Activated T-helper 2 cell treated with anti-CD3 and anti-CD28 coated beads, Interferon-gamma antibody, Interleukin-2, Interleukin-4, amounts not matched to agents 10 μg/mL and 5 μg/mL and 100 μg/mL, durations not matched to agents 14 hours and 24 hours and 36 hours (primary cell): ENCODE results near the gene CNNM3. TPM values are rescaled to one million over a fixed set of nuclear protein-coding genes. Genes with fewer than 3 reads are reported as not detected.

ENCODE experiments used
- DNase-seq: peaks from one replicate; pipeline ENCODE4 v3.0.0; 2021; ENCODE audit warnings: low spot score
- H3K27ac Mint-ChIP-seq: one replicate; pipeline ENCODE4 v1.8.0; 2021; ENCODE audit warnings: mixed read lengths
- H3K27me3 Mint-ChIP-seq: one replicate; pipeline ENCODE4 v1.8.0; 2021; ENCODE audit warnings: low read depth, mixed read lengths
- H3K36me3 Mint-ChIP-seq: one replicate; pipeline ENCODE4 v1.8.0; 2021; ENCODE audit warnings: low read depth, mixed read lengths
- H3K4me1 Mint-ChIP-seq: one replicate; pipeline ENCODE4 v1.8.0; 2021; ENCODE audit warnings: low read depth, mixed read lengths
- H3K4me3 Mint-ChIP-seq: one replicate; pipeline ENCODE4 v1.8.0; 2021; ENCODE audit warnings: low read depth, mild to moderate bottlenecking, moderate library complexity, mixed read lengths
- H3K9me3 Mint-ChIP-seq: one replicate; pipeline ENCODE4 v1.8.0; 2021; ENCODE audit warnings: mixed read lengths
- intact Hi-C: fragments of 100-400 bp; cut with micrococcal nuclease; formaldehyde crosslinking; loops from one replicate; pipeline ENCODE4 v1.15.1; 2023
- total RNA-seq: library from RNA; stranded (reverse); gene quantifications from 2 replicates; pipeline ENCODE4 v1.2.3, GENCODE V29; 2022

Gene CNNM3
- total RNA-seq, 1 donor from 2014 or later = 30.4 TPM

DNA sequence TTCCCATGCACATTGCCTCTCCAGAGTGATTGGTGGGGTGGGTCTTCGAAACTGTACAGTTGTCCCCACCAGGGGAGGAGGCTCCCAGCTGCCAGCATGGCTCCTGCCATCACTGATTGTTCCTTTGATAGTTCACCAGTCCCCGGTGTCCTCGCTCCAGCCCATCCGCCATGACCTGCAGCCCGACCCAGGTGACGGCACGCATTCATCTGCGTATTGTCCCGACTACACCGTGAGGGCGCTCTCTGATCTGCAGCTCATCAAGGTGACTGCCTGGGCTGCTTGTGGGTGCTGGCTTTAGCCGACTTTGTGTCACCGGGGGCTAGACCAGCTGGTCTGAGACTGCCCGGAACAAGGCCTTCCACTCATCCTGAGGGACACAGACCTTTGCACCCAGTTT is 12.4 kb downstream of the CNNM3 start:
- DNase-seq = no peak
- H3K27ac Mint-ChIP-seq = no peak overlapping the region
- peaks cover 63% of the 10 kb centered on the region for H3K36me3 Mint-ChIP-seq
- H3K4me3 Mint-ChIP-seq = no peak overlapping the region
- no peaks in the 10 kb centered on the region for H3K4me1 Mint-ChIP-seq
- intact Hi-C loops = no loop called here
- no peaks in the 10 kb centered on the region for H3K27me3 Mint-ChIP-seq
- H3K9me3 Mint-ChIP-seq = no peaks in the 10 kb centered on the region

DNA sequence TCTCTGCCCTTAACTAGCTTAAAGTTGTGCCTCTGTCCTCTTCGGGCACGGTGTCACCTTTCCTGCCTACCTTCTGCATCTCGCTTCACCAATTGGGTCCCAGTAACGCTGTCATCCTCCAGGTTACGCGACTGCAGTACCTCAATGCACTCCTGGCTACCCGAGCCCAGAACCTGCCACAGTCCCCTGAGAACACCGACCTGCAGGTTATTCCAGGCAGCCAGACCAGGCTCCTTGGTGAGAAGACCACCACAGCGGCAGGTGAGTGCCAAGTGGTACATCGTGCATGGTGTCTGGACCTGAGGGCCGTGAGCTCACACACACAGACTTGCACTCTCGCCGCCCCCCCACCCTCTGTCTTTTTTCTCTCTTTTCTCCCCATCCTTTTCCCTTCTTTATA is 12.8 kb downstream of the CNNM3 start:
- no peak overlapping the region for H3K4me3 Mint-ChIP-seq
- H3K27me3 Mint-ChIP-seq = no peaks in the 10 kb centered on the region
- intact Hi-C loops = no loop called here
- no peaks in the 10 kb centered on the region for H3K4me1 Mint-ChIP-seq
- peaks cover 64% of the 10 kb centered on the region for H3K36me3 Mint-ChIP-seq
- H3K27ac Mint-ChIP-seq = no peak overlapping the region
- no peak for DNase-seq
- no peaks in the 10 kb centered on the region for H3K9me3 Mint-ChIP-seq

GRCh38 chr2:96830044-96830562 is 14.0 kb downstream of the CNNM3 start:
- intact Hi-C loops = no loop called here
- H3K36me3 Mint-ChIP-seq = peaks cover 73% of the 10 kb centered on the region
- H3K9me3 Mint-ChIP-seq = no peaks in the 10 kb centered on the region
- DNase-seq = no peak
- H3K27me3 Mint-ChIP-seq = no peaks in the 10 kb centered on the region
- no peak overlapping the region for H3K4me3 Mint-ChIP-seq
- no peak overlapping the region for H3K27ac Mint-ChIP-seq
- no peaks in the 10 kb centered on the region for H3K4me1 Mint-ChIP-seq

GRCh38 chr2:96831679-96832078 is 15.6 kb downstream of the CNNM3 start:
- intact Hi-C loops = no loop called here
- Mint-ChIP-seq H3K36me3 (peaks cover 75% of the 10 kb centered on the region), H3K4me1 (no peaks in the 10 kb centered on the region), H3K4me3 (no peak overlapping the region), H3K27ac (no peak overlapping the region), H3K27me3 (no peaks in the 10 kb centered on the region), H3K9me3 (no peaks in the 10 kb centered on the region)
- DNase-seq = no peak

GRCh38 chr2:96832408-96832753 is 16.3 kb downstream of the CNNM3 start:
- Mint-ChIP-seq H3K27me3 (no peaks in the 10 kb centered on the region), H3K36me3 (peaks cover 74% of the 10 kb centered on the region), H3K4me1 (no peaks in the 10 kb centered on the region), H3K27ac (no peak overlapping the region), H3K9me3 (no peaks in the 10 kb centered on the region), H3K4me3 (no peak overlapping the region)
- intact Hi-C loops = no loop called here
- DNase-seq = no peak

GRCh38 chr2:96832754-96833507 is 16.9 kb downstream of the CNNM3 start:
- Mint-ChIP-seq H3K9me3 (no peaks in the 10 kb centered on the region), H3K36me3 (peaks cover 70% of the 10 kb centered on the region), H3K27ac (no peak overlapping the region), H3K27me3 (no peaks in the 10 kb centered on the region), H3K4me3 (no peak overlapping the region), H3K4me1 (no peaks in the 10 kb centered on the region)
- no peak for DNase-seq
- intact Hi-C loops = no loop called here

GRCh38 chr2:96835830-96836229 is 19.8 kb downstream of the CNNM3 start:
- Mint-ChIP-seq H3K27ac (no peak overlapping the region), H3K36me3 (peaks cover 61% of the 10 kb centered on the region), H3K9me3 (no peaks in the 10 kb centered on the region), H3K4me1 (peaks cover 5% of the 10 kb centered on the region), H3K4me3 (no peak overlapping the region), H3K27me3 (no peaks in the 10 kb centered on the region)
- intact Hi-C loops = no loop called here
- DNase-seq = no peak

GRCh38 chr2:96837575-96837974 is 21.5 kb downstream of the CNNM3 start:
- no peak overlapping the region for H3K4me3 Mint-ChIP-seq
- peaks cover 53% of the 10 kb centered on the region for H3K36me3 Mint-ChIP-seq
- H3K27me3 Mint-ChIP-seq = no peaks in the 10 kb centered on the region
- H3K27ac Mint-ChIP-seq = no peak overlapping the region
- no peak for DNase-seq
- no peaks in the 10 kb centered on the region for H3K9me3 Mint-ChIP-seq
- intact Hi-C loops = no loop called here
- peaks cover 5% of the 10 kb centered on the region for H3K4me1 Mint-ChIP-seq

DNA sequence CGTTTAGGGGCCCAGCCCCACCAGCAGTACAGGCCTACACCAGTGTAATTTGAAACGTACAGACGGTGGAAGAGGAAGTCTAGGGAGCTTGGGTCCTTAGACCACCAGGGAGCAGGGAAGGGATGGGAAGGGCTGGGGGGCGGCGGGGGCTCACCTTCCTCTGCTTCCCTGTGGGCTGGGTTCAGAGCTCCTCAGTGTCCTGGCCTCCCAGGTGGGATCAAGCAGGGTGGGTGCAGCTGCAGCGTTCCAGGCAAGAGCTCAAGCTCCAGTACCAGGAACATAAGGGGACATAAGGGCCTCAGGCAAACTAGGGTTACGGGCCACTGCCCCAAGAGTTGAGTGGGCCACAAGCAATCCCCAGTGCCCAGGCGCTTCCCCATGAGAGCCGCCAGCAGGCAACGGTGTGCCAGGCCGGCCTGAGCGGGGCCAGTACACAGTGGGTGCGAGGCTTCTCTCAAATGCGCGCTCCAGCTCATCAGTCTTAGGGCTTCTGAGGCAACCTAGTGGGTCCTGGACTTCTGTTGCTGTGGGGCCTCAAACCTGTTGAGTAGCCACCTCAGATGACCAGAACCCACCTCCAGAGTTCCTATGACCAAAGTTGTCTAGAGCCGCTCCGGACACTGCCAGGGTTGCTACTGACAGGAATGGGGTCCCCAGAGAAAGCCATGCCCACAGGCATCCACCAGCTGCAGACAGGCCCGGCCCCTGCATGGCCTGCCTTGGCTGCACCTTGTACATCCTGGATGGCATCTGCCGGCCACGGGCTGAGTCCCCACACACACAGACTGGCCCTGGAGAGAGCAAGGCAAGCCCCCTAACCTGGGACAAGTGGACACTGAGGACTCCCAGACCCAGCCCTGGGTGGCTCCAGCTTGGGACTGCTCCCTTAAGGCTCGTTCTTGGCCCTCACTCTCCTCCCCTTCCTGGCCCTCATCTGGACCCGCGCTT is 22.6 kb downstream of the CNNM3 start:
- Mint-ChIP-seq H3K9me3 (no peaks in the 10 kb centered on the region), H3K27ac (no peak overlapping the region), H3K4me3 (peak overlapping the region; percentile 2), H3K36me3 (peaks cover 44% of the 10 kb centered on the region), H3K4me1 (peaks cover 5% of the 10 kb centered on the region), H3K27me3 (no peaks in the 10 kb centered on the region)
- intact Hi-C loops = no loop called here
- no peak for DNase-seq

DNA sequence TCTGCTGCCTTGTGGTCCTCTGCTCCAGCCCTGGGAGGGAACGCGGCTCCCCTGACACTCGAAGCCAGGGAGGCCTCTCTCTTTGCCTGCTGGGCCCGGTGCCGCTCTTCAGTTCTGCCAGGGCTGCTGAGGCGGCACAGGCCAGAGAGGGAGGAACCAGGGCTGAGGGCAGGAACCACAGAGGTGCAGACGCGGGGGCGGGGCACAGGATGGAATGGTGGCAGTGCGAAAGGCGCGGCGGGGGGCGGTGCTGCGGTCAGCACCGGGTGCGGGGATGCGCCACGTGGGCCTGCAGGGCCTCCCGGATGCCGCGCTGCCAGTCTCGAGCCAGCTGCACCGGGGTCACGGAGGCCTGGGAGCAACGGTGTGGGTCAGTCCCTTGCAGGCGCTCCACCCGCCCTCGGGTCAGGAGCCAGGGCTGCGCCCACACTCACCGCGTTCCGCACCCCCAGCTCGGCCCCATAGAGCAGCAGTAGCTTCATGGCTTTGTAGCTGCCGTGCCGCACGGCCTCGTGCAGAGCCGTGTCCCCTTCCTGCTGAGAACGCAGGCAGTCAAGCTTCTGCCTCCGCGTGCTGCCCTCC is 23.3 kb downstream of the CNNM3 start:
- peak; percentile 81 for DNase-seq
- peaks cover 45% of the 10 kb centered on the region for H3K36me3 Mint-ChIP-seq
- intact Hi-C loops = no loop called here
- H3K4me1 Mint-ChIP-seq = peaks cover 5% of the 10 kb centered on the region
- peak overlapping the region; percentile 43 for H3K27ac Mint-ChIP-seq
- H3K4me3 Mint-ChIP-seq = peak overlapping the region; percentile 2
- H3K27me3 Mint-ChIP-seq = no peaks in the 10 kb centered on the region
- no peaks in the 10 kb centered on the region for H3K9me3 Mint-ChIP-seq

GRCh38 chr2:96839875-96840850 is 24.1 kb downstream of the CNNM3 start:
- intact Hi-C loops = no loop called here

More at GRCh38 chr2:96839875-96840850, 24.1 kb downstream of the CNNM3 start:
- Mint-ChIP-seq H3K36me3 (peaks cover 38% of the 10 kb centered on the region), H3K4me3 (no peak overlapping the region), H3K27ac (no peak overlapping the region), H3K4me1 (peaks cover 5% of the 10 kb centered on the region), H3K27me3 (no peaks in the 10 kb centered on the region), H3K9me3 (no peaks in the 10 kb centered on the region)
- DNase-seq = no peak
